ENCODE data around the gene LDB2. TPM values are rescaled to one million over a fixed set of nuclear protein-coding genes. Genes with fewer than 3 reads are reported as not detected.

Gene LDB2
- total RNA-seq, 4 donors from 2014 or later: 7.0 to 26.4 (median 18.1) TPM

DNA sequence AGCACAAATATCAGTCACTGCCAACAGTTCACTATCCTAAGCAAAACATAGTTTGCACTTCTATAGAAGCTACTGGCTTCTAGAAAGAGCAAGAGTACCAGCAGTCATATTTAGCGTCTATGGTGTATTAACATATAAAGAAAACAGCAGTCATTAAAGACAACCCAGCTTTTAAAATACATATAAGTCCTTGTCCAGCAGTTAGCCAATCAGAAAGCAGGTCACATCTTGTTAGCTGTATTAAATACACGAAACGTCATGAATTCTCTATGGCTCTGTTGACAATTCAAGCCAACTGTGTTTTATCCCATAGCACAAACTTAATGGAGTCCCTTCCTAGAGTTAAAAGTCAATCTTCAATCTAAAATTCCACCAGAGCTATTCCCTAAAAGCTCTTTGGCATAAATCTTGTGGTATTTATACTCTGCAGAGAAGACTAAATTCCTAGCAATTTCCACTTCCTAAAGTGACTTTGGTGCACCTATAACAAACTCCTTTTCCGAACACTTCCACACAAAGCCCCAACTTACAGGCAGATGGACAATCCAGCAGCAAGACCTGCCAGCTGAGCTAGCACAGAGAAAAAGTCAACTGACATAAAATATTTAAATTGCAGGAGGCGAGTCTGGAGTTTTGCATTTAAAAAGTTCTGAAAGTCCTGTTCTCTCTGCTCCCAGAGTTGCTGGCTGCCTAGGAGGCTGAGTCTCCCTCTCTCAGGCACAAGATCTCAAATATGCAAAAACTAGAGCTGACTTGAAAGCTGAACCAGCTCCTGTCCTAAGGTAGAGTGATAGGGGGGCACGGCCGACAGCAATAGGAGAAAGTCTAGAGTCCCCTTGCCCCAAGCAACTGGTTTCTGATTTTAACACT is 1.3 kb downstream of the LDB2 start:
- intact Hi-C loops (cut with DNase I; ENCODE audit: low total_unique reads): no loop called here
- Histone ChIP-seq H3K4me1 (no peaks in the 10 kb centered on the region), H3K36me3 (no peaks in the 10 kb centered on the region), H3K27ac (peak overlapping the region; percentile 60 to 75 (median 69)), H3K9me3 (no peaks in the 10 kb centered on the region), H3K4me3 (peak overlapping the region; percentile 49 to 59 (median 54)), H3K27me3 (peaks cover 0 to 2% (median 0%) of the 10 kb centered on the region in 3 donors)
- DNase-seq (no peak), ATAC-seq (no peak)
- in situ Hi-C loops (cut with MboI; ENCODE audit: low sequenced_read_pairs in 4 of 4): no loop called here
- peak in 1 of 2 donors; percentile 36 for TF ChIP-seq POLR2A (IDR thresholded peaks at IDR 0.05)
- TF ChIP-seq, protein P1, sequence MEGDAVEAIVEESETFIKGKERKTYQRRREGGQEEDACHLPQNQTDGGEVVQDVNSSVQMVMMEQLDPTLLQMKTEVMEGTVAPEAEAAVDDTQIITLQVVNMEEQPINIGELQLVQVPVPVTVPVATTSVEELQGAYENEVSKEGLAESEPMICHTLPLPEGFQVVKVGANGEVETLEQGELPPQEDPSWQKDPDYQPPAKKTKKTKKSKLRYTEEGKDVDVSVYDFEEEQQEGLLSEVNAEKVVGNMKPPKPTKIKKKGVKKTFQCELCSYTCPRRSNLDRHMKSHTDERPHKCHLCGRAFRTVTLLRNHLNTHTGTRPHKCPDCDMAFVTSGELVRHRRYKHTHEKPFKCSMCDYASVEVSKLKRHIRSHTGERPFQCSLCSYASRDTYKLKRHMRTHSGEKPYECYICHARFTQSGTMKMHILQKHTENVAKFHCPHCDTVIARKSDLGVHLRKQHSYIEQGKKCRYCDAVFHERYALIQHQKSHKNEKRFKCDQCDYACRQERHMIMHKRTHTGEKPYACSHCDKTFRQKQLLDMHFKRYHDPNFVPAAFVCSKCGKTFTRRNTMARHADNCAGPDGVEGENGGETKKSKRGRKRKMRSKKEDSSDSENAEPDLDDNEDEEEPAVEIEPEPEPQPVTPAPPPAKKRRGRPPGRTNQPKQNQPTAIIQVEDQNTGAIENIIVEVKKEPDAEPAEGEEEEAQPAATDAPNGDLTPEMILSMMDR (IDR thresholded peaks at IDR 0.05 in 4 of 5, conservative IDR thresholded peaks at IDR 0.05 in 1 of 5): no peak

DNA sequence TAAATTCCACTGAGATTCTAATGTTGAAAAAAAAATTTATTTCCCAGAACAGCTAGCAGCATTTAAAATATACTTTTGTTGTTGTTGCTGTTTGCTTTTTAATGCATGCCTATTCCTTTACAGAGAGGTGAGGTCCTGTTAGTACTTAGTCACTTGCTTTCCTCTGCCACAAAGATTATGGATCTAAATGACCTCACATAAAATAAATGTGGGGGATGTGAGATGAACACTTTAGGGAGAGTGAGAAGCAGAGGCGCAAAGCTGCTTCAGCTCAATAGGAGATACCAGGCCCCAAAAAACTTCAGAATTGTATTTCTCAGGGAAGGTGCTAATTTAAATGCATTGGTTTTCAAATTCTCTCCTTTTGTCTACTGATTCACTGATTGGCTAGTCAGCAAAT is 4.0 kb downstream of the LDB2 start:
- H3K4me1 ChIP-seq: peaks cover 0 to 10% of the 10 kb centered on the region in 2 donors
- in situ Hi-C loops (cut with MboI; ENCODE audit: low sequenced_read_pairs in 4 of 4): no loop called here

DNA sequence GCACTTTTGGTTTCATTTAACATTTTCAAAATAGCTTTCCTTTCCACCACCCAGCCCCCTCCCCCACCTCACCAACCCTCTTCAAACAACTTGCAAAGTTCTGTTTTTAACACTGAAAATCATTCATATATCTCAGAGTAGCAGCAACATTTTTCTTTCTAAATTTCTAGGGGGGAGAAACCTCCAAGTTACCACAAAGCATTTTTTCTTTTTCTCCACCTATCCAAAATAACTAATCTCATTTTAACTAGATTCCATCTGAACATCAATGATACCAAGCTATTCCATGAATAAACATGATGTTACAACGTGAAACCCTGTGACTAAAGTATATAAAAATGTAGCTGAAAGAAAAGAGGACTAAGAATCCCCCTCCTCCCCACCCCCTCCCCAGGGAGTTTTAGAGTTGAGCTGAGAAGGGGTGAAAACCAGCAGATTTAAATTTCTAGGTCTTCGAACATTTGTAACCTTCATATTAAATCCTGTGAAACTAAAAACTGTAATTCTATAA is 5.2 kb downstream of the LDB2 start:
- no peak for ATAC-seq
- H3K27ac ChIP-seq: peak overlapping the region; percentile 43 to 75 (median 69)
- no peak for DNase-seq
- intact Hi-C loops (cut with DNase I; ENCODE audit: low total_unique reads): no loop called here
- H3K9me3 ChIP-seq: no peaks in the 10 kb centered on the region
- no peaks in the 10 kb centered on the region for H3K36me3 ChIP-seq
- peak overlapping the region; percentile 18 to 29 (median 22) for H3K4me3 ChIP-seq
- TF ChIP-seq, protein P1 (IDR thresholded peaks at IDR 0.05 in 4 of 5, conservative IDR thresholded peaks at IDR 0.05 in 1 of 5): no peak
- TF ChIP-seq POLR2A (IDR thresholded peaks at IDR 0.05): no peak
- peaks cover 0 to 2% (median 0%) of the 10 kb centered on the region in 3 donors for H3K27me3 ChIP-seq
- in situ Hi-C loops (cut with MboI; ENCODE audit: low sequenced_read_pairs in 4 of 4): no loop called here
- H3K4me1 ChIP-seq: peaks cover 0 to 12% of the 10 kb centered on the region in 2 donors

More for the DNA sequence above, 4.0 kb downstream of the LDB2 start:
- Histone ChIP-seq H3K9me3 (no peaks in the 10 kb centered on the region), H3K27me3 (peaks cover 0 to 2% (median 0%) of the 10 kb centered on the region in 3 donors), H3K27ac (peak overlapping the region; percentile 27 to 75 (median 69)), H3K4me3 (peak overlapping the region in 3 of 4 donors; percentile 18 to 59 (median 29)), H3K36me3 (no peaks in the 10 kb centered on the region)
- intact Hi-C loops (cut with DNase I; ENCODE audit: low total_unique reads): no loop called here
- TF ChIP-seq, protein P1 (IDR thresholded peaks at IDR 0.05 in 4 of 5, conservative IDR thresholded peaks at IDR 0.05 in 1 of 5): no peak
- no peak for TF ChIP-seq POLR2A (IDR thresholded peaks at IDR 0.05)
- ATAC-seq: no peak
- DNase-seq: no peak

DNA sequence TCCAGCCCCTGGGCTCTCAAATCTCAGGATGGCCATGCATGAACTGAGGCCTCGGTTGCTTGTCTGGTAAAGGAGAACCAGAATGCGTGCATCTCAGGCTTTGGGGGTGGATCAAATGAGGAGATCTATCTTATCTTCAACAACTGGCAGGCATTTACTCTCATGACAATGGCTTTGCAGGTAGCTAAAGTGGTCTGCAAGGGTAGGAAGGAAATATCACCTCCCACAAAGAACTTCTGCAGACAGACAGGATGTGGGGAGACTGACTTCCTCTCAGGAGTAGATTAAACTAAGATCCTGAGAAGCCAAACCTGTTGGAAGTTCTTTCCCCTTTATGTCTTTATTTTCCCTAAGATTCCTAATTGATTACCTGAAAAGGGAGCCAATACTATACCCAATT is 7.8 kb downstream of the LDB2 start:
- no peaks in the 10 kb centered on the region for H3K27me3 ChIP-seq
- H3K9me3 ChIP-seq: no peaks in the 10 kb centered on the region
- TF ChIP-seq POLR2A (IDR thresholded peaks at IDR 0.05): no peak
- TF ChIP-seq, protein P1 (IDR thresholded peaks at IDR 0.05 in 4 of 5, conservative IDR thresholded peaks at IDR 0.05 in 1 of 5): no peak
- in situ Hi-C loops (cut with MboI; ENCODE audit: low sequenced_read_pairs in 4 of 4) (no loop called here), intact Hi-C loops (cut with DNase I; ENCODE audit: low total_unique reads) (no loop called here)
- H3K4me1 ChIP-seq: peaks cover 0 to 12% of the 10 kb centered on the region in 2 donors
- H3K36me3 ChIP-seq: no peaks in the 10 kb centered on the region
- ATAC-seq (no peak), DNase-seq (no peak)
- H3K27ac ChIP-seq: peak overlapping the region in 3 of 4 donors; percentile 6 to 69 (median 33)
- H3K4me3 ChIP-seq: no peak overlapping the region
